HepG2 (cell line): ENCODE results near the gene ZNF226. TPM values are rescaled to one million over a fixed set of nuclear protein-coding genes. Genes with fewer than 3 reads are reported as not detected.

Experiments used
- AKAP8 ChIP-seq: sonication (generic); formaldehyde crosslinking; IDR thresholded peaks from 2 replicates; pipeline ENCODE4 v1.5.1; 2020; ENCODE audit warnings: mild to moderate bottlenecking, missing genetic modification reagents
- HNF1A ChIP-seq, 2 experiments: sonication (generic) in 1 of 2; formaldehyde crosslinking in 1 of 2; IDR thresholded peaks; 2 replicates each; pipeline versions ENCODE4 v1.4.0 to v1.6.1; 2016 to 2020; ENCODE audit warnings: borderline replicate concordance in 1 of 2, low read depth in 1 of 2, mild to moderate bottlenecking in 1 of 2, missing genetic modification reagents in 1 of 2
- IKZF1 ChIP-seq: fragments of 450-650 bp; IDR thresholded peaks from 2 replicates; pipeline ENCODE4 v1.7.1; 2016
- KDM2A ChIP-seq: sonication (generic); formaldehyde crosslinking; IDR thresholded peaks from 2 replicates; pipeline ENCODE4 v1.4.0; 2020; ENCODE audit warnings: low read depth, missing genetic modification reagents, borderline replicate concordance
- KLF15 ChIP-seq: sonication (generic); formaldehyde crosslinking; IDR thresholded peaks from 2 replicates; pipeline ENCODE4 v1.8.1; 2023; ENCODE audit warnings: borderline replicate concordance, mild to moderate bottlenecking, inconsistent platforms, missing genetic modification reagents, mixed read lengths
- KLF6 ChIP-seq: IDR thresholded peaks from 2 replicates; pipeline ENCODE4 v1.8.0; 2016; ENCODE audit warnings: missing biosample characterization, missing genetic modification reagents
- NR2F2 ChIP-seq: IDR thresholded peaks from 2 replicates; pipeline ENCODE4 v1.6.1; 2012; ENCODE audit warnings: low read depth, inconsistent platforms, borderline replicate concordance
- PRMT3 ChIP-seq: sonication (generic); formaldehyde crosslinking; IDR thresholded peaks from 2 replicates; pipeline ENCODE4 v1.8.1; 2022; ENCODE audit warnings: low read depth, mild to moderate bottlenecking, moderate library complexity, missing genetic modification reagents, borderline replicate concordance
- SNAI1 ChIP-seq: sonication (generic); formaldehyde crosslinking; IDR thresholded peaks from 2 replicates; pipeline ENCODE4 v1.5.0; 2020; ENCODE audit warnings: mild to moderate bottlenecking, missing genetic modification reagents, borderline replicate concordance
- SOX5 ChIP-seq: IDR thresholded peaks from 2 replicates; pipeline ENCODE4 v1.6.1; 2016; ENCODE audit warnings: borderline replicate concordance
- SRSF1 ChIP-seq: fragments of 200-400 bp; formaldehyde crosslinking; optimal IDR thresholded peaks from 2 replicates; pipeline ENCODE3; 2017; ENCODE audit warnings: mild to moderate bottlenecking, low read depth, low read length, moderate library complexity
- TSC22D2 ChIP-seq: sonication (generic); formaldehyde crosslinking; IDR thresholded peaks from 2 replicates; pipeline ENCODE4 v1.5.1; 2020; ENCODE audit warnings: missing genetic modification reagents, mild to moderate bottlenecking, borderline replicate concordance
- YEATS4 ChIP-seq: sonication (generic); formaldehyde crosslinking; IDR thresholded peaks from 2 replicates; pipeline ENCODE4 v1.4.0; 2020; ENCODE audit warnings: missing genetic modification reagents, borderline replicate concordance
- ZBTB1 ChIP-seq: sonication (generic); formaldehyde crosslinking; IDR thresholded peaks from 2 replicates; pipeline ENCODE4 v1.4.0; 2020; ENCODE audit warnings: missing genetic modification reagents, borderline replicate concordance
- ZBTB49 ChIP-seq: sonication (generic); formaldehyde crosslinking; IDR thresholded peaks from 2 replicates; pipeline ENCODE4 v1.4.0; 2020; ENCODE audit warnings: missing genetic modification reagents, borderline replicate concordance
- ZBTB7B ChIP-seq: sonication (generic); formaldehyde crosslinking; IDR thresholded peaks from 2 replicates; pipeline ENCODE4 v1.4.0; 2020; ENCODE audit warnings: missing genetic modification reagents
- ZFP36L2 ChIP-seq: sonication (generic); formaldehyde crosslinking; IDR thresholded peaks from 2 replicates; pipeline ENCODE4 v1.4.0; 2020; ENCODE audit warnings: missing genetic modification reagents
- ZNF350 ChIP-seq: sonication (generic); formaldehyde crosslinking; IDR thresholded peaks from 2 replicates; pipeline ENCODE4 v1.4.0; 2020; ENCODE audit warnings: mild to moderate bottlenecking, low read depth, missing genetic modification reagents, borderline replicate concordance
- ZNF501 ChIP-seq: sonication (generic); formaldehyde crosslinking; IDR thresholded peaks from 2 replicates; pipeline ENCODE4 v1.5.1; 2020; ENCODE audit warnings: mild to moderate bottlenecking, moderate library complexity, missing genetic modification reagents
- ZNF558 ChIP-seq: sonication (generic); formaldehyde crosslinking; IDR thresholded peaks from 2 replicates; pipeline ENCODE4 v1.9.0; 2022; ENCODE audit warnings: mild to moderate bottlenecking, missing genetic modification reagents, borderline replicate concordance
- polyA plus RNA-seq, 8 experiments: library from polyadenylated mRNA; depleted of rRNA in 3 of 8; stranded (reverse) in 7 of 8; unstranded in 1 of 8; fragments of >200 nt; fragmentation: Illumina TruSeq in 4 of 8; extraction: Trizol in 4 of 8; gene quantifications; 2 replicates each; pipeline versions ENCODE4 v1.2.1 to v1.2.3, GENCODE V29; 2011 to 2016; ENCODE audit warnings: low read depth in 4 of 8, missing spikeins in 1 of 8, mixed read lengths in 1 of 8; ENCODE audit not compliant: insufficient read depth in 1 of 8
- total RNA-seq, 5 experiments: library from RNA; depleted of rRNA; stranded (reverse); fragments of >200 nt; fragmentation: Illumina TruSeq; extraction: Trizol; gene quantifications; 2 replicates each; pipeline ENCODE4 v1.2.3, GENCODE V29; 2016; ENCODE audit warnings: low read depth in 1 of 5
- TF ChIP-seq, protein P1 (sequence below): sonication (generic); formaldehyde crosslinking; conservative IDR thresholded peaks from 2 replicates; pipeline ENCODE4 v1.5.0; 2020; ENCODE audit warnings: missing genetic modification reagents

Gene ZNF226
- total and polyA plus RNA-seq, 2 of the 13 experiments (the other 11 are each of a cell fraction or from before 2014, with no cell fraction given) = 8.3 to 16.0 TPM

- TF ChIP-seq ZBTB49 (CRISPR knock-in tag) = no peak
- peak; percentile 69; the same call in 1 of the 2 replicates for TF ChIP-seq ZNF350 (CRISPR knock-in tag)
- TF ChIP-seq AKAP8 (CRISPR knock-in tag) = no peak
- TF ChIP-seq HNF1A (IDR thresholded peaks at IDR 0.05; ENCODE audit: low read depth) = no peak
- TF ChIP-seq HNF1A (CRISPR knock-in tag; IDR thresholded peaks at IDR 0.05; ENCODE audit: borderline replicate concordance) = no peak
- TF ChIP-seq SOX5 (CRISPR knock-in tag) = no peak
- TF ChIP-seq ZBTB1 = no peak
- peak; percentile 66 for TF ChIP-seq KDM2A (CRISPR knock-in tag)
- TF ChIP-seq PRMT3 (CRISPR knock-in tag) = no peak
- TF ChIP-seq KLF6 (CRISPR knock-in tag) = no peak
- peak; percentile 80 for TF ChIP-seq ZNF501
- TF ChIP-seq IKZF1 = no peak
- TF ChIP-seq TSC22D2 (CRISPR knock-in tag) = no peak
- TF ChIP-seq ZNF558 (CRISPR knock-in tag) = no peak
- no peak for TF ChIP-seq ZFP36L2 (CRISPR knock-in tag)
- peak; percentile 11; the same call in 1 of the 2 replicates for TF ChIP-seq NR2F2
- no peak for TF ChIP-seq SNAI1 (CRISPR knock-in tag)
- peak; percentile 39; the same call in 1 of the 2 replicates for TF ChIP-seq ZBTB7B
- TF ChIP-seq KLF15 = no peak
- TF ChIP-seq YEATS4 (CRISPR knock-in tag) = peak; percentile 48
- TF ChIP-seq SRSF1 = peak; percentile 46
- TF ChIP-seq, protein P1, sequence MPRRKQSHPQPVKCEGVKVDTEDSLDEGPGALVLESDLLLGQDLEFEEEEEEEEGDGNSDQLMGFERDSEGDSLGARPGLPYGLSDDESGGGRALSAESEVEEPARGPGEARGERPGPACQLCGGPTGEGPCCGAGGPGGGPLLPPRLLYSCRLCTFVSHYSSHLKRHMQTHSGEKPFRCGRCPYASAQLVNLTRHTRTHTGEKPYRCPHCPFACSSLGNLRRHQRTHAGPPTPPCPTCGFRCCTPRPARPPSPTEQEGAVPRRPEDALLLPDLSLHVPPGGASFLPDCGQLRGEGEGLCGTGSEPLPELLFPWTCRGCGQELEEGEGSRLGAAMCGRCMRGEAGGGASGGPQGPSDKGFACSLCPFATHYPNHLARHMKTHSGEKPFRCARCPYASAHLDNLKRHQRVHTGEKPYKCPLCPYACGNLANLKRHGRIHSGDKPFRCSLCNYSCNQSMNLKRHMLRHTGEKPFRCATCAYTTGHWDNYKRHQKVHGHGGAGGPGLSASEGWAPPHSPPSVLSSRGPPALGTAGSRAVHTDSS (CRISPR knock-in tag) = no peak
Observed at GRCh38 chr19:44141191-44142058, 23.5 kb upstream of the ZNF226 start, which contains the start of gene ZNF234 (continued).
